ENCODE results near the gene ZNF385C.

The ZNF385C gene

GRCh38 chr17:42122371-42123303 is 24.4 kb upstream of the ZNF385C start, which contains the start of gene HSPB9:
Gene HSPB9, plus strand, starts transcription at chr17:42122804. Its CDS starts 47 bp downstream, at chr17:42122851.
- DNase-seq = no peak

- peak; percentile 50 to 74 (median 71) for DNase-seq
These were observed 22.8 kb upstream of the ZNF385C start, which contains the start of gene KAT2A for GRCh38 chr17:42120770-42121769. Gene KAT2A, minus strand, starts transcription at chr17:42121367. Its CDS starts 63 bp downstream, at chr17:42121304.

GRCh38 chr17:42120161-42120769 is 22.0 kb upstream of the ZNF385C start:
- DNase-seq = no peak

GRCh38 chr17:42119301-42119700 is 21.0 kb upstream of the ZNF385C start:
- no peak for DNase-seq

GRCh38 chr17:42118545-42118944 is 20.3 kb upstream of the ZNF385C start:
- peak in 2 of 5 donors; percentile 38 to 43 for DNase-seq

- DNase-seq = no peak
These were observed 19.8 kb upstream of the ZNF385C start for GRCh38 chr17:42118126-42118510.

- no peak for DNase-seq
These were observed 19.3 kb upstream of the ZNF385C start for GRCh38 chr17:42117397-42118125.

GRCh38 chr17:42116705-42117396 is 18.6 kb upstream of the ZNF385C start:
- peak; percentile 60 to 83 (median 76) for DNase-seq

- no peak for DNase-seq
These were observed 15.8 kb upstream of the ZNF385C start for GRCh38 chr17:42114118-42114517.

GRCh38 chr17:42113293-42114069 is 15.2 kb upstream of the ZNF385C start:
- DNase-seq = no peak

GRCh38 chr17:42112552-42113176 is 14.4 kb upstream of the ZNF385C start, which contains the start of gene DHX58:
Gene DHX58, minus strand, starts transcription at chr17:42112714. Its CDS starts 822 bp downstream, at chr17:42111892.
- peak; percentile 54 to 94 (median 73) for DNase-seq

- peak in 1 of 5 donors; percentile 34 for DNase-seq
These were observed 13.7 kb upstream of the ZNF385C start for GRCh38 chr17:42111871-42112551.

- DNase-seq = no peak
These were observed 13.0 kb upstream of the ZNF385C start for GRCh38 chr17:42111265-42111636.

GRCh38 chr17:42110301-42111264 is 12.3 kb upstream of the ZNF385C start:
- DNase-seq = no peak

GRCh38 chr17:42109086-42109485 is 10.8 kb upstream of the ZNF385C start:
- no peak for DNase-seq

- peak; percentile 81 to 92 (median 85) for DNase-seq
These were observed 9.6 kb upstream of the ZNF385C start for GRCh38 chr17:42107597-42108576.

GRCh38 chr17:42107124-42107523 is 8.9 kb upstream of the ZNF385C start:
- DNase-seq = no peak

Data from T-helper 1 cell (primary cell).